SK-N-DZ (cell line): ENCODE measurements around the gene PEAR1.
A peak's percentile ranks its signal among the peaks of the same experiment; 100 is the strongest.

ENCODE experiments used
- DNase-seq: peaks from one replicate; pipeline ENCODE4 v3.0.0-alpha.2; 2015; ENCODE audit warnings: low spot score

The PEAR1 gene

DNA sequence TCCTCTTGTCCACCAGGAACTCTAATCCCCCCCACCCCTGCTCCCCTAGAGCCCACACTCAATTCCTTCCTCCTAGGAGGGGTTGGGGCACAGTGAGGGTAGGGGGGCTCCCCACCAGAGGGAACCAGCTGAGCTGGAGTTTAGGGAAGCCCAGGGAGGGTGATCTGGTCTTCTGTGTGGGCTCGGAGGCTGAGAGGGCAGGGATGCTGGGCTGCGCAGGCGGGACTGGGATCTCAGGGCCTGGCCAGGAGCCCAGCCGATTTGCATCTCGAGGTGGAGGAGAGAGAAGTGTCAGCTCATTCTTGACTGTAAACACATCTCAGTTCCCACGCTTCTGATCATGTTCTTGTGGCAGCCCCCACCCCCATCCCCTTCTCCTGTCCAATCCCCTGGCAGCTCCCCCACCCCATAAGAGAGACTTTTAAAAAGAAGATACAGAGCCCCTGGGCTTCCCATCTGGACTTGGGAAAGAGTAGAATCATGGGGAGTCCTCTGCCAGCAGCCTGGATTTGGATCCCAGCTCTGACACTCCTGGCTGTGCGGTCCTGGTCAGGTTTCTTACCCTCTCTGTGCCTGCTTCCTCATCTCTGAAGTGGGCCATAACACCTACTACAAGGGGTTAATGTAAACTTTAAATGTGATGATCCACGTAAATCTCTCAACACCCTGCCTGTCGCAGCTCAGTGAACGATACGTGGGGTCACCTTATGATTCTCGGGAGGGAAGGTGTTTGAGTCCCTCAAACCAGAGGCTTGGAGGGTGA lies 6.6 kb downstream of the PEAR1 start:
- no peak for DNase-seq

DNA sequence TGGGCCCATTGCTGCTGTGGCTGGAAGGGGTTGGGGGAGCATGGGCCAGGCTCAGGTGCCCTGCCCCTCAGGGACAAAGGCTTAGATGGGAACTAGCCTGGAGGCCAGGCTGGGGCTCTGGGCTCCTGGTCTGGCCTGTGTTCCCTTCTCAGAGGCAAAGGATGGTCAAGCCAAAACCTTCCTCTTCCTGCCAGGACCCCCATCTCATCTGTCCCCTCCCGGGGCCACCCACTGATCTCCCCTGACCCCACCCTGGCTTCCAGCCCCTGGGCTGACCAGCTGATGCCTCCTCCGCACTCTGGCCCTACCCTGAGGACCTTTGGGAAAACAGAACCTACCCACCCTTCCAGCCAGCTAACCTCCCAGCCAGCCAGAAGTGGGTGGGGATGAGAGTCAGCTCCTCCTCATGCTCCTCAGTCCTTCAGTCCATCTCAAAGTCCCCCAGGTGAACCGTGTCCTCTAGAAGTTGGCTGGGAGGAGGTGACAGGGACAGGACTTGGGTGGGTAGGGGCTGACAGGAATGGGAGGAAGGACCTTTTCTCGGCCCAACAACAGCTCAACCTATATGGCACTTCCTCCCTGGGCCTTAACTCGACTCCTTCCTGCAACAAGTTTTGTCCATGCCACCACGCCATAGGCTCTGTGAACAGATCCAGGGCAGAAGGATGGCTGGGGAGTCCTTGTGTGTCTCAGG lies 7.5 kb downstream of the PEAR1 start:
- no peak for DNase-seq

DNA sequence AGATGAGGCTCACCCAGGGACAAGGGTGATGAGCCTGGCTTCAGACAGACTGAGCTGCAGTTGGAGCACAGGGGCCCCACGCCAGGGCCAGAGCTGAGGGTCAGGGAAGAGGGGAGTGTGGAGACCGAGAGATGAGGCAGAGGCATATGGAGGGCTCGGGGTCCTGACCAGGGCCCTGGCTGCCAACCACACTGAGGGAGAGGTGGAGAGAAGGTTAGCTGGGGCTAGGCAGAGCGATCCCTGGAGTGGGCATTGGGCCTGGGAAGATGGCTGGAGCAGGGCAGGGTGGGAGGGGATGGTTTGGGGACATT lies 8.0 kb downstream of the PEAR1 start:
- no peak for DNase-seq

GRCh38 chr1:156901966-156902915 lies 8.7 kb downstream of the PEAR1 start:
- DNase-seq: no peak

DNA sequence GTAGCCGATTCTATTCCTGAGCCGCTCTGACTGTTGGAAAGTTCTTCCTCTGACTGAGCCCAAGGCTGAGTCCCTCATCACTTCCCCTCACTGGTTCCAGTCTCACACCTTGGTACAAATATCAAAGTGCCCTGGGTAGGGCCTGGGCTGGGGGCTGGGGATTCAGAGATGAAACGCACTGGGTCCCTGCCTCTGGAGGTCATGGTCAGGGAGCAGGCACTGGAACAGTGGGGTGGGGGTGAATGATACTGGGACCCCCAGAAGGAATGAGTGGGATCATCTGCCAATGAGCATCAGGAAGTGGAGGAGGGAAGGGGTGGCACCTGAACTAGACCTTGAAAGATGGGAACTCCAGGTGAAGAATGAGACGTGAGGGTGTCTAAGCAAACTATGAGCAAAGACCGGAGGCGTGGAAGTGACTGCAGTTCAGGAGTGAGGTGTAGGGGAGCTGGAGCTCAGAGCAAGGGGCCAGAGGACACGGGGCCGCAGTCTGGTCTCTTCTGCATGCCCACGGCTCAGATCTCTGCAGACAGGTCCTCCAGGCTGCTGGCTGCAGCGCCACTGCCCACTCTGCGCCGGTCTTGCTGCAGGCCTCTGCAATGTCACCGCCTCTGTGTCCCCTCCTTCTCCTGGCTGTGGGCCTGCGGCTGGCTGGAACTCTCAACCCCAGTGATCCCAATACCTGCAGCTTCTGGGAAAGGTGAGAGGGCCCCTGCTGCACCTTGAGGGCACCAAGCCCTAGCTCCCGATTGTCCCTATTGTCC lies 10.0 kb downstream of the PEAR1 start:
- no peak for DNase-seq

DNA sequence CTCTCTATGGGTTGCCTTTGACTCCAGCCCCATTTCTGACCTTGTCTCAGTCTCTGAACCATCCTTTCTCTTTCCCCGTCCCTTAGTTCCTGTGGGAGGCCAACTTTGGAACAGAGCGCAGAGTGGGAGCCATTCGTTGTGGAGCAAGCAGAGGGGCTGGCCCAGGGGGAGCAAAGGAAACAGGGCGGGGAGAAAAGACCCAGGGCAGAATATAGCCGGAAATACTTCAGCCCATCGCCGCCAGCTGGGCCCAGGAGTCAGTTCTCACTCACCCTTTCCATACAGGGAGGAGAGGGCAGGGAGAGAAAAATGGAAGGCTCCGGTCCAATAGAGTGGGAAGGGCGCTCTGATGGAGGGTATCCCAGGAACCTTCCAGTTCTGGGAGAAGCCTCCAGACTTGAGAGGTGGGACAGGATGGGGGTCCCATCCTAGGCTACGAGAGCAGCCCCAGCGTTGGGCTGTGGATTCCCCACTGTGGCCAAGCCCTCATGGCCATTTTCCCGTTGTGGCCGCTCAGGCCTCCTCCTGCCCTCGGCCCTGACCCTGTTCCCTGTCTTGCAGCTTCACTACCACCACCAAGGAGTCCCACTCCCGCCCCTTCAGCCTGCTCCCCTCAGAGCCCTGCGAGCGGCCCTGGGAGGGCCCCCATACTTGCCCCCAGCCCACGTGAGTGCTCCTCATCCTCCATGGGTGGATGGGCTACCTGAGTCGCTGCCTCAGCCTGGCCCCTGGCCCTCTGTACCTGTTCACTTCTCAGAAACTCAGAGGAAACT lies 10.9 kb downstream of the PEAR1 start:
- no peak for DNase-seq

DNA sequence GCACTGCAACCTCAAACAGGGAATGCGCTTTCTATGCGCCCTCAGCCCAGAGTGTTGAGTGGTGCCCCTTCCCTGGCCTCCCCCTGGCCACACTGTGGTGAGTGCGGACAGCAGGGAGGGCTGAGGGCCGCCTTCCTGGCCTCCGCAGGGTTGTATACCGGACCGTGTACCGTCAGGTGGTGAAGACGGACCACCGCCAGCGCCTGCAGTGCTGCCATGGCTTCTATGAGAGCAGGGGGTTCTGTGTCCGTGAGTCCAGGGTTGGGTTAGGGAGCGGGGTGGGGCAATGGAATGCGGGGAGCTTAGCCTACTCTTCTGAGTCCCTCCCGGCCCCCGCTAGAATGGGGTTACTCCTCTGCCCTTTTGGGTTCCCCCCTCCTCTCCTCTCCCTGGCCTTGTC lies 11.7 kb downstream of the PEAR1 start:
- DNase-seq: no peak

GRCh38 chr1:156905651-156906050 lies 12.1 kb downstream of the PEAR1 start:
- no peak for DNase-seq

GRCh38 chr1:156906206-156906906 lies 12.8 kb downstream of the PEAR1 start:
- DNase-seq: no peak

DNA sequence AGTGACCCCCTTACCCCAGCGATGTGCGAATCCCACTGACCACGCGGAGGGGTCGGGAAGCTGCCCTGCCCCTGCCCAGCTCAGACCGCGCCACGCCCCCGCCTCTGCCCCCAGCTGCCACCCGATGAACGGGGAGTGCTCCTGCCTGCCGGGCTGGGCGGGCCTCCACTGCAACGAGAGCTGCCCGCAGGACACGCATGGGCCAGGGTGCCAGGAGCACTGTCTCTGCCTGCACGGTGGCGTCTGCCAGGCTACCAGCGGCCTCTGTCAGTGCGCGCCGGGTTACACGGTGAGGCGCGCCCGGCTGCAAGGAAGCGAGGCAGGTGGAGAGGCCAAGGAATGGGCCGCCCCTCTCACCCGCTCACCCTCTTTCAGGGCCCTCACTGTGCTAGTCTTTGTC lies 15.0 kb downstream of the PEAR1 start:
- no peak for DNase-seq

DNA sequence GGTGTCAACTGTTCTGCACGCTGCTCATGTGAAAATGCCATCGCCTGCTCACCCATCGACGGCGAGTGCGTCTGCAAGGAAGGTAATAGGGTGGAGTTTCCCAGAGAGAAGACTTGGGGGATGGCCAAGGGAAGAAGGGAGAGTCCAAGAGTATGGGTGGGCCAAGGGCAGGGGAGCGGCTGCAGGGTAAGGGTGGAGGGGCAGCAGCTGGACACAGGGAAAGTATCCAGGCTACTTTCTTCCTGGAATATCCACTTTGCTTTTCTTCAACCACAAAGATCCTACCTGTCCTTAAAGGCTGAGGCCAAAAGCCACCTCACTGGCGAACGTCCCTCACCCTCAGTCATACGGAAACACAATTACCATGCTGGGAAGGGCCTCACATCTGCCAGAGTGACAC lies 15.4 kb downstream of the PEAR1 start:
- DNase-seq: no peak

DNA sequence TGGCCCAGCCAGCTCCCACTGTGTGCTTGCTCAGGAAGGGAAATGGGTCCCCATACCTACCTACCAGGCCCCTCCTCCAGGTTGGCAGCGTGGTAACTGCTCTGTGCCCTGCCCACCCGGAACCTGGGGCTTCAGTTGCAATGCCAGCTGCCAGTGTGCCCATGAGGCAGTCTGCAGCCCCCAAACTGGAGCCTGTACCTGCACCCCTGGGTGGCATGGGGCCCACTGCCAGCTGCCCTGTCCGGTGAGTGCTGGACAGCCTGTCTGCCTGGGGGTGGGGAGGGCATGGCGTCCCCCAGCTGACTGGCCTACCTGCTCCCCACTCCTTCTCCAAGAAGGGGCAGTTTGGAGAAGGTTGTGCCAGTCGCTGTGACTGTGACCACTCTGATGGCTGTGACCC lies 16.2 kb downstream of the PEAR1 start:
- no peak for DNase-seq

DNA sequence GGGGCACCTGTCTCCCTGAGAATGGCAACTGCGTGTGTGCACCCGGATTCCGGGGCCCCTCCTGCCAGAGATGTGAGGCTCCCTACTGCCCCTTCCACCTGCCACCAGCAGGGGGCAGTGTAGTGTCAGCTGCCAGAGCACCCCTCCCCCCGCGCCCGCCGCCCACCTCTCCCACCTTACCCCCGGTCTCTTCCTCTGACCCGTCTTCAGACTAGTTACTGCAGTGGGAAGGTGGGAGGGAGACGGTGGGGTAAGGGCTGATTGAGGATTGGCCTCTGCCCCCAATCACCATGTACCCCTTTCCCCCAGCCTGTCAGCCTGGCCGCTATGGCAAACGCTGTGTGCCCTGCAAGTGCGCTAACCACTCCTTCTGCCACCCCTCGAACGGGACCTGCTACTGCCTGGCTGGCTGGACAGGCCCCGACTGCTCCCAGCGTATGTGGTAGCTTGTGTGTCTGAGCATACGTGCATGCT lies 16.8 kb downstream of the PEAR1 start:
- no peak for DNase-seq

DNA sequence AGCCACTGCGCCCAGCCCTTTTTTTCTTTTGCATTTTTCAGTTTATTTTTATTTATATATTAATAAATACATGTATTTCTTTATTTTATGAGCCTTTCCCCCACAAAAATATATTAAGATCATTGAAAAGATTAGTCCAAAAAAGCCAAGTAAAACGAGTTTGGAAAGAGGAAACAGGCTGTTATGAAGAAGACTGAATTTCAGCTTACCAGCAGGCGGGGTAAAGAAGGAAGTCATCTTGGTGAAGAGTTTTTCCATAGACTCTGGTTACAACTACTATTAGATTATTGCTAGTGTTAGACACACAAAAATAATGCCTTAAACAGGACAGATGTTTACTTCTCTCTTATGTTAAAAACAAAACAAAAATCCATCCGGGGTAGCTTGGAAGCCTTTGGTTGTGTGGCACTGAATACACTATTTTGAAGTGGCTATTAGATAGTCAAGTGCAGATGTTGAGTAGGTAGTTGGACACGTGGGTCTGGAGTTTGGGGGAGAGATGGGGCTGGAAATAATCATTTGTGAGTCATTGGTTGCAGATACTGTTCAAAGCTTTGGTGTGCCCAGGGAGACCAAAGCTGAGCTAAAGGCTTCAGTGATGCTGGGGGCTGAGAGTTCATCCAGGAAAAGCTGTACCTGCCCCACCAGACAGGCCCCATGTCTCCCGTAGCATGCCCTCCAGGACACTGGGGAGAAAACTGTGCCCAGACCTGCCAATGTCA lies 18.2 kb downstream of the PEAR1 start:
- no peak for DNase-seq

- DNase-seq: no peak
These were observed 18.8 kb downstream of the PEAR1 start for GRCh38 chr1:156912310-156912709.

GRCh38 chr1:156912861-156913808 lies 19.6 kb downstream of the PEAR1 start:
- peak; percentile 75 for DNase-seq

DNA sequence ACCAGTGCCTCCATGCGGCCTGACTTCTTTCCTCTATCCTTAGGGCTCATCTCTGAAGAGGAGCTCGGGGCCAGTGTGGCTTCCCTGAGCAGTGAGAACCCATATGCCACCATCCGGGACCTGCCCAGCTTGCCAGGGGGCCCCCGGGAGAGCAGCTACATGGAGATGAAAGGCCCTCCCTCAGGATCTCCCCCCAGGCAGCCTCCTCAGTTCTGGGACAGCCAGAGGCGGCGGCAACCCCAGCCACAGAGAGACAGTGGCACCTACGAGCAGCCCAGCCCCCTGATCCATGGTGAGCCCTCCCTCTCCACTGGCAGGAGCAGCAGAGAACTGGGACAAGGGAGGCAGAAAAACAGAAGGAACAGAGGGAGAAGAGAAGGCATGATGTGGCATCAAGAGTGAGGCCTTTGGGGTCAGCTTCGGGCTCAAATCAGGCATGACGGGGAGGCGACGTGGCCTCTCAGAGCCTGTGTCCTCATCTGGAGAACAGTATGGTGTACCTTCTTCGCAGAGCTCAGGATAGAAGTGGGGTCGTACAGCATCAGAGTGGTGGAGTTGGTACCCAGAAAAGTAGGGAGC lies 20.4 kb downstream of the PEAR1 start:
- no peak for DNase-seq

DNA sequence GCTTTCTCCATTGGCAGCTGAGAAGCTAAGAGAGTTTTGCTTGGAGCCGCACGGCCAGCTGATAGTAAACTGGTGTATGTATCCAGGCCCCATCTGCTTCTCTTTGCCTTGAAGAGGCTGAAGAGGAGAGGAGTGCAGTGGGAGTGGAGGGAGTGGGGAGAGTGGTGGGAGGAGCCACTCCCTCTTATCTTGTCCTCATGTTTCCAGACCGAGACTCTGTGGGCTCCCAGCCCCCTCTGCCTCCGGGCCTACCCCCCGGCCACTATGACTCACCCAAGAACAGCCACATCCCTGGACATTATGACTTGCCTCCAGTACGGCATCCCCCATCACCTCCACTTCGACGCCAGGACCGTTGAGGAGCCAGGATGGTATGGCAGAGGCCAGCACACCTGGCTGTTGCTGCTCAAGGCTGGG lies 20.9 kb downstream of the PEAR1 start:
- peak; percentile 65 for DNase-seq
